Left ventricle myocardium inferior (tissue), 1 donor: ENCODE results near the gene PLCL2. TPM values are rescaled to one million over a fixed set of nuclear protein-coding genes. Genes with fewer than 3 reads are reported as not detected.
A peak's percentile ranks its signal among the peaks of the same experiment; 100 is the strongest.

Experiments used
- DNase-seq: peaks from one replicate; pipeline ENCODE4 v3.0.0-alpha.2; 2020
- H3K27ac ChIP-seq: fragments of 200-600 bp; replicated peaks from 2 replicates; pipeline ENCODE4 v1.8.0; 2021
- H3K27me3 ChIP-seq: fragments of 200-600 bp; 2 replicates; pipeline ENCODE4 v1.8.0; 2021; ENCODE audit warnings: low read depth
- H3K36me3 ChIP-seq: fragments of 200-600 bp; 2 replicates; pipeline ENCODE4 v1.8.0; 2021
- H3K4me1 ChIP-seq: fragments of 200-600 bp; 2 replicates; pipeline ENCODE4 v1.8.0; 2021
- H3K4me3 ChIP-seq: fragments of 200-600 bp; 2 replicates; pipeline ENCODE4 v1.8.0; 2021; ENCODE audit warnings: mild to moderate bottlenecking, moderate library complexity
- H3K9me3 ChIP-seq: fragments of 200-600 bp; replicated peaks from 2 replicates; pipeline ENCODE4 v1.8.0; 2021
- intact Hi-C: fragments of 100-400 bp; cut with micrococcal nuclease; formaldehyde crosslinking; loops from one replicate; pipeline ENCODE4 v1.11.0; 2022
- total RNA-seq: library from RNA; stranded (reverse); fragmentation: NEBNext Ultra II Directional; extraction: Animal tissue kit (Norgen Biotek cat#: 25700); gene quantifications from one replicate; pipeline ENCODE4 v1.2.1, GENCODE V29; 2021
- TF ChIP-seq, protein P1 (sequence below): fragments of 200-600 bp; IDR thresholded peaks from 2 replicates; pipeline ENCODE4 v1.8.0; 2021; ENCODE audit warnings: antibody characterized with exemption, mild to moderate bottlenecking, borderline replicate concordance
- donor health status: DM: no; HTN: yes; CAD: no; lungs with severe emphysema.

The PLCL2 gene
- total RNA-seq, 1 donor from 2014 or later, result 48.1 TPM

DNA sequence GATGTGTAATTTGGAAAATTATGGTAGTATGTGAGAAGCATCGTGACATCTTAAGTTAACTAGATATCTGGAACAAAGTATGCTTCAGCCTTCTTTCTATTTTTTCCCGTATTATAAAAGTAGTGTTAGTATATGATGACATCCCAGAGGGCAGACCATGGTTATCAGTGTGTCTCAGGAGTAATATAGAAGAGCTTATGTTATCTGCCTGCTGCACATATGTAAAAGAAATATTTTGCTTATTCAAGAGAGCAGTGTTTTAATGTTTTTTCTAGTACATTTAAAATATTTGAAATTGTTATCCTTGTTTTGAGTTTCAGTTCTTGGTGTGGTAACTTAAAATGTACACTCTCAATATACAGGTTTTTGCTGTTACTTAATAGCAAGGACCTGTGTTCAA lies 24.1 kb downstream of the PLCL2 start:
- TF ChIP-seq, protein P1, sequence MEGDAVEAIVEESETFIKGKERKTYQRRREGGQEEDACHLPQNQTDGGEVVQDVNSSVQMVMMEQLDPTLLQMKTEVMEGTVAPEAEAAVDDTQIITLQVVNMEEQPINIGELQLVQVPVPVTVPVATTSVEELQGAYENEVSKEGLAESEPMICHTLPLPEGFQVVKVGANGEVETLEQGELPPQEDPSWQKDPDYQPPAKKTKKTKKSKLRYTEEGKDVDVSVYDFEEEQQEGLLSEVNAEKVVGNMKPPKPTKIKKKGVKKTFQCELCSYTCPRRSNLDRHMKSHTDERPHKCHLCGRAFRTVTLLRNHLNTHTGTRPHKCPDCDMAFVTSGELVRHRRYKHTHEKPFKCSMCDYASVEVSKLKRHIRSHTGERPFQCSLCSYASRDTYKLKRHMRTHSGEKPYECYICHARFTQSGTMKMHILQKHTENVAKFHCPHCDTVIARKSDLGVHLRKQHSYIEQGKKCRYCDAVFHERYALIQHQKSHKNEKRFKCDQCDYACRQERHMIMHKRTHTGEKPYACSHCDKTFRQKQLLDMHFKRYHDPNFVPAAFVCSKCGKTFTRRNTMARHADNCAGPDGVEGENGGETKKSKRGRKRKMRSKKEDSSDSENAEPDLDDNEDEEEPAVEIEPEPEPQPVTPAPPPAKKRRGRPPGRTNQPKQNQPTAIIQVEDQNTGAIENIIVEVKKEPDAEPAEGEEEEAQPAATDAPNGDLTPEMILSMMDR, result no peak
- Histone ChIP-seq H3K27ac (peak overlapping the region; percentile 71), H3K27me3 (no peaks in the 10 kb centered on the region), H3K4me3 (no peak overlapping the region), H3K36me3 (no peaks in the 10 kb centered on the region), H3K9me3 (no peaks in the 10 kb centered on the region), H3K4me1 (peaks cover 96% of the 10 kb centered on the region)
- no peak for DNase-seq
- intact Hi-C loops, result no loop called here

DNA sequence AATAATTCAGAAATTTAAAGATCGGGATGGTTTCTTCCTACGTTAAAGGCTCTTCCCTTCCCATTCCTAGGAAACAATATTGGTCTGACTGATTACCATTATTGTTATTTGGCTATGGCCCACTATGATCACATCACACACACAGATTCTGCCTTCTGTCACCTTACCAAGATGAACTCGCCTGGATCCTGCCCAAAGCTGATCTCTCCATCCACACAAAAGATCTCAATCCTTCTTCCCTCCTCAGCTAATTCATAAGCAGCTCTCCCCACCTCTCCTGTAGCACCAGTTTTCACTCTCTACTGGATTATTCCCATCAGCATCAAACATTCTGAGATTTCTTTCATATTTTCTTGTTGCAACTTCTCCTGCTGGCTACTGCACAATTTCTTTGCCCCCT lies 25.0 kb downstream of the PLCL2 start:
- Histone ChIP-seq H3K4me1 (peaks cover 91% of the 10 kb centered on the region), H3K27me3 (no peaks in the 10 kb centered on the region), H3K36me3 (no peaks in the 10 kb centered on the region), H3K9me3 (no peaks in the 10 kb centered on the region), H3K27ac (peak overlapping the region; percentile 37), H3K4me3 (no peak overlapping the region)
- DNase-seq, result no peak
- intact Hi-C loops, result no loop called here
- TF ChIP-seq, protein P1, result no peak

DNA sequence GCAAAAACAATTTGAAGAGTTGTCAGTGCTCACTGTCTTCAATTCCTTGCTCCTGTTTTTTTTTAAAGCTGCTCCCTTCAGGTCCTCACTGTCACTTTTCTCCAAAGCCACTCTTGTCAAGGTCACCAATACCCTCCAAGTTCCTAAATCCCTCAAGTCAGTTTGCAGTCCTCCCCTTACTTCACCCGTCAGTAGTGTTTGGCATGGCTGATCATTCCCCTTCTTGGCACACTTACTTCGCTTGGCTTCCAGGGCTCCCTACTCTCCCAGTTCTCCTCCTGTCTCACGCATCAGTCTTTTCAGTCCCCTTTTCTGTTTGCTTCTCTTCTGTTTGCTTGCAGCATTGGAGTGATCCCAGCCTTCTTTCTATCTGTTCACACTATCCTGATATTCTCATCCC lies 25.5 kb downstream of the PLCL2 start:
- H3K9me3 ChIP-seq, result no peaks in the 10 kb centered on the region
- no peaks in the 10 kb centered on the region for H3K36me3 ChIP-seq
- H3K4me1 ChIP-seq, result peaks cover 91% of the 10 kb centered on the region
- no peaks in the 10 kb centered on the region for H3K27me3 ChIP-seq
- intact Hi-C loops, result no loop called here
- peak overlapping the region; percentile 37 for H3K27ac ChIP-seq
- DNase-seq, result no peak
- no peak overlapping the region for H3K4me3 ChIP-seq
- TF ChIP-seq, protein P1, result no peak

DNA sequence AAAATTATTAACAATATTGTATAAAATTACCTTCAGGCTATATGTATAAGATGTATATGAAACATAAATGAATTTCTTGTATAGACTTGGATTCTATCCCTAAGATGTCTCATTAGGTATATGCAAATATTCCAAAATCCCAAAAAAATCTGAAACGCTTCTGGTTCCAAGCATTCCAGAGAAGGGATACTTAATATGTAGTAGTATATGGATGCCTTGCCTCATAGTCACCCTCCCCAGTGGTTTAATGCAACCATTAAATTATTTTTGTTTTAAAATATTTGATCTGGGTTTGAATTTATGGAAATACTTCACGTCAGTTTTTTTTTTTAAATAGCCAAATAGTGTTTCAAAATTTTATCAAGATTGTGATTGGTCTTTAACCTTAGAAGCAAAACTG lies 27.2 kb downstream of the PLCL2 start:
- H3K4me1 ChIP-seq, result peaks cover 91% of the 10 kb centered on the region

DNA sequence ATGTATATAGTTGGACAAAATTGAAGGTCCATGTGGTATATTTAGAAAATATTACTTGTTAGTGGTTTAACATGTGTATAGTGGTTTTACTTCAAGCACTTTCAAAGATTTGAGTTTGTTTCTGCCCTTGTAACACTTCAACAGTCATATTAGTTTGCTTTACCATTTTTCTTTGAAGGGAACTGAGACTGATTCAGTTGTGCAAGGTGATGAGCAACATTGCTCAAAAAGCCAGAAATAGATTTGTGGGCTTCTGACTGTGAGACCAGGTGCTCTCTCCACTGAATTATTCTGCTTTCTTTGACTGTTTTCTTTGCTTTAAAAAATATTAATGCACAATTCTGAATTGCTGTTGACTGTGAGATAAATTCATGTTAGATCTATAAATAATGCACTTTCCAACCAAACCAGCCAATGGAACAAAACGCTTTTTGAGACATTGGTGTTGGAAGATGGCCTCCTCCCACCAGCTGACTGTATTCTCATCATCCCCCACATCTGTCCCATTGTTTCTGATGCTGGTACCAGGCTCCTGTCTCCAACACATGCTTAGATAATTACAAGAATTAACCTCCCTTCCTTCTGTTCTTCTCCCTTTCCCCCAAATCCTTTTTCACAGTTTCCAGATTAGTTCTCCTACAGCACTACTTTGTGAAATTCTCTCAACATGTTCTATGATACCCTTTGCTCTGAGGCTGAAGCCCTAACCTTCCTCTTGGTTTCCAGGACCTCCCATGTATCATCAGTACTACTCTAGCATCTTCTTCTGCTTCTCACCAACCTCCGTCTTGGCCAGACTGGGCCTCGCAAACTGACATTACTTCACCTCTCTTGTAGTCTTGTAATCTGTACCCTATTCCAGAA lies 27.9 kb downstream of the PLCL2 start:
- no peaks in the 10 kb centered on the region for H3K27me3 ChIP-seq
- intact Hi-C loops, result no loop called here
- peaks cover 91% of the 10 kb centered on the region for H3K4me1 ChIP-seq
- no peak overlapping the region for H3K4me3 ChIP-seq
- H3K36me3 ChIP-seq, result no peaks in the 10 kb centered on the region
- H3K27ac ChIP-seq, result no peak overlapping the region
- no peaks in the 10 kb centered on the region for H3K9me3 ChIP-seq
- TF ChIP-seq, protein P1, result no peak
- DNase-seq, result no peak

More for the DNA sequence above, 27.2 kb downstream of the PLCL2 start:
- intact Hi-C loops, result no loop called here
- Histone ChIP-seq H3K4me3 (no peak overlapping the region), H3K36me3 (no peaks in the 10 kb centered on the region), H3K27ac (no peak overlapping the region), H3K9me3 (no peaks in the 10 kb centered on the region), H3K27me3 (no peaks in the 10 kb centered on the region)
- TF ChIP-seq, protein P1, result no peak
- no peak for DNase-seq
